ENCODE measurements around the gene CAMTA1. TPM values are rescaled to one million over a fixed set of nuclear protein-coding genes. Genes with fewer than 3 reads are reported as not detected.
A peak's percentile ranks its signal among the peaks of the same experiment; 100 is the strongest.

The CAMTA1 gene
- total RNA-seq, 1 donor from 2014 or later: 77.6 TPM

DNA sequence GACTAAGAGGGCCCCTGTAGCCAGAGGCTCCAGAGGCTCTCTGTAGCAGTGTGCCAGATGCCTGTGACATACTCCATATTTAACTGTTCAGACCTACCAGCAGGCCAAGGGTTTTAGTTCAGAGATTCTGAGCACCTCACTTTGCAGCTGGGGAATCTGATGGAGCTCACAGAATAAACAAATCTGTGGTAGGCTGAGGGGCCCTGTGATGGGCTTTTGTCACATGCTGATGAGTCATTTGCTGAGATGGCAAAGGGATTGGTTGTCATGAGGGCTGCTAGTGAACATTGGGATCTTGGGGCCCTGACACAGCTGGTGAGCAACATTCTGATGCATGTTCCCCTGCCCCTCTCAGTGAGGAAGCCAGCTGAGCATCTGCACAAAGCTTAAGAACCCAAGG, 482.2 kb downstream of the CAMTA1 start:
- Histone ChIP-seq H3K4me3 (ENCODE audit: insufficient read depth, low read depth, low read length) (no peak overlapping the region), H3K9me3 (ENCODE audit: insufficient read depth, low read depth, low read length) (no peaks in the 10 kb centered on the region), H3K36me3 (ENCODE audit: insufficient read depth, low read length) (no peaks in the 10 kb centered on the region), H2AFZ (ENCODE audit: low read depth, low read length) (no peak overlapping the region), H3K27ac (ENCODE audit: low read depth, low read length) (peak overlapping the region; percentile 38), H3K4me2 (ENCODE audit: low read length) (peak overlapping the region; percentile 5), H4K20me1 (ENCODE audit: insufficient read depth, low read length) (no peaks in the 10 kb centered on the region), H3K79me2 (ENCODE audit: insufficient read depth, low read length) (no peaks in the 10 kb centered on the region), H3K4me1 (ENCODE audit: insufficient read depth, low read length) (peaks cover 28% of the 10 kb centered on the region), H3K9ac (ENCODE audit: low read length) (no peak overlapping the region), H3K27me3 (ENCODE audit: insufficient read depth, low read length) (no peaks in the 10 kb centered on the region)
- H3K4me3 Mint-ChIP-seq (ENCODE audit: unreplicated experiment): no peak overlapping the region
- peak overlapping the region; percentile 21 for H3K27ac Mint-ChIP-seq (ENCODE audit: unreplicated experiment)
- DNase-seq (ENCODE audit: low read depth) (peak; percentile 46), FAIRE-seq (no peak)
- H3K9me3 Mint-ChIP-seq (ENCODE audit: unreplicated experiment): peaks cover 9% of the 10 kb centered on the region
- no peaks in the 10 kb centered on the region for H3K27me3 Mint-ChIP-seq (ENCODE audit: low read depth, unreplicated experiment)
- H3K36me3 Mint-ChIP-seq (ENCODE audit: low read depth, unreplicated experiment): peaks cover 2% of the 10 kb centered on the region
- no peak for TF ChIP-seq EZH2 (IDR thresholded peaks at IDR 0.05; ENCODE audit: insufficient read depth, low read length)
- TF ChIP-seq, protein P1, sequence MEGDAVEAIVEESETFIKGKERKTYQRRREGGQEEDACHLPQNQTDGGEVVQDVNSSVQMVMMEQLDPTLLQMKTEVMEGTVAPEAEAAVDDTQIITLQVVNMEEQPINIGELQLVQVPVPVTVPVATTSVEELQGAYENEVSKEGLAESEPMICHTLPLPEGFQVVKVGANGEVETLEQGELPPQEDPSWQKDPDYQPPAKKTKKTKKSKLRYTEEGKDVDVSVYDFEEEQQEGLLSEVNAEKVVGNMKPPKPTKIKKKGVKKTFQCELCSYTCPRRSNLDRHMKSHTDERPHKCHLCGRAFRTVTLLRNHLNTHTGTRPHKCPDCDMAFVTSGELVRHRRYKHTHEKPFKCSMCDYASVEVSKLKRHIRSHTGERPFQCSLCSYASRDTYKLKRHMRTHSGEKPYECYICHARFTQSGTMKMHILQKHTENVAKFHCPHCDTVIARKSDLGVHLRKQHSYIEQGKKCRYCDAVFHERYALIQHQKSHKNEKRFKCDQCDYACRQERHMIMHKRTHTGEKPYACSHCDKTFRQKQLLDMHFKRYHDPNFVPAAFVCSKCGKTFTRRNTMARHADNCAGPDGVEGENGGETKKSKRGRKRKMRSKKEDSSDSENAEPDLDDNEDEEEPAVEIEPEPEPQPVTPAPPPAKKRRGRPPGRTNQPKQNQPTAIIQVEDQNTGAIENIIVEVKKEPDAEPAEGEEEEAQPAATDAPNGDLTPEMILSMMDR (IDR thresholded peaks at IDR 0.05; ENCODE audit: insufficient read depth, low read depth, low read length): no peak
- H3K4me1 Mint-ChIP-seq (ENCODE audit: low read depth, unreplicated experiment): peaks cover 17% of the 10 kb centered on the region

DNA sequence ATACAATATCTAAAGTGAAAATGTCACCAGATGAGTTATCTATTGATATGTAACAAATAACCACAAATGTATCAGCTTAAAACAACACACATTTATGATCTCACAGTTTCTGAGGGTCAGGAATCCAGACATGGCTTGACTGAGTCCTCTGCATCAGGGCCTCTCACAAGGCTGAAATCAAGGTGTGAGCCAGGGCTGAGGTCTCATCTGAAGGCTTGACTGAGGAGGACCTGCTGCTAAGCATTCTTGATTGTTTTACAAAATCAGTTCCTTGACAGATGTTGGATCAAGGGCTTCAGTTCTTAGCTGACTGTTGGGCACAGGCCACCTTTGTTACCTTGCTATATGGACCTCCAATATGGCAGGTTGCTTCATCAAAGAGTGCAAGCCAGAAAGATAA, 483.7 kb downstream of the CAMTA1 start:
- FAIRE-seq: no peak

DNA sequence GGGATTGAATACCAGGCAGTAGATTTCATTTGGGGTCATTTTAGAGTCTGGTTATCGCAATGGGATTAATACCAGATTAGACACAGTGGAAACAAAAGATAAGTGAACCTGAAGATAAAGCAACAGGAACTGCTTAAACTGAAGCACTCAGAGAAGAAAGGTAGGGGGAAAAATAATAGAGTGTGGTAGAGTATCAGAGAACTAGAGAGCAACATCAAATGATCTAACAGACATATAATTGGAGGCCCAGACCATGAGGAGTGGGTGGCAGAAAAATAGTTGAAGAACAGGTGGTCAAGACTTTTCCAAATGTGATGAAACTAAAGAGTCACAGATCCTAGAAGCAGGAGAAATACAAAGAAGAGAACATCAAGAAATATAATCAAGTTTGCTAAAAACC, 484.3 kb downstream of the CAMTA1 start:
- peaks cover 28% of the 10 kb centered on the region for H3K4me1 ChIP-seq (ENCODE audit: insufficient read depth, low read length)
- H3K9me3 ChIP-seq (ENCODE audit: insufficient read depth, low read depth, low read length): no peaks in the 10 kb centered on the region
- no peak overlapping the region for H3K4me3 ChIP-seq (ENCODE audit: insufficient read depth, low read depth, low read length)
- no peaks in the 10 kb centered on the region for H3K36me3 ChIP-seq (ENCODE audit: insufficient read depth, low read length)
- peaks cover 17% of the 10 kb centered on the region for H3K4me1 Mint-ChIP-seq (ENCODE audit: low read depth, unreplicated experiment)
- peaks cover 2% of the 10 kb centered on the region for H3K36me3 Mint-ChIP-seq (ENCODE audit: low read depth, unreplicated experiment)
- H2AFZ ChIP-seq (ENCODE audit: low read depth, low read length): no peak overlapping the region
- no peak overlapping the region for H3K27ac Mint-ChIP-seq (ENCODE audit: unreplicated experiment)
- DNase-seq (ENCODE audit: low read depth): no peak
- no peaks in the 10 kb centered on the region for H3K79me2 ChIP-seq (ENCODE audit: insufficient read depth, low read length)
- H3K4me3 Mint-ChIP-seq (ENCODE audit: unreplicated experiment): no peak overlapping the region
- TF ChIP-seq EZH2 (IDR thresholded peaks at IDR 0.05; ENCODE audit: insufficient read depth, low read length): no peak
- TF ChIP-seq, protein P1 (IDR thresholded peaks at IDR 0.05; ENCODE audit: insufficient read depth, low read depth, low read length): no peak
- H3K27me3 Mint-ChIP-seq (ENCODE audit: low read depth, unreplicated experiment): no peaks in the 10 kb centered on the region
- no peaks in the 10 kb centered on the region for H3K27me3 ChIP-seq (ENCODE audit: insufficient read depth, low read length)
- H3K4me2 ChIP-seq (ENCODE audit: low read length): no peak overlapping the region
- no peaks in the 10 kb centered on the region for H4K20me1 ChIP-seq (ENCODE audit: insufficient read depth, low read length)
- H3K9ac ChIP-seq (ENCODE audit: low read length): no peak overlapping the region
- H3K9me3 Mint-ChIP-seq (ENCODE audit: unreplicated experiment): peaks cover 9% of the 10 kb centered on the region
- FAIRE-seq: no peak
- H3K27ac ChIP-seq (ENCODE audit: low read depth, low read length): no peak overlapping the region

More for the DNA sequence above, 483.7 kb downstream of the CAMTA1 start:
- H3K27ac Mint-ChIP-seq (ENCODE audit: unreplicated experiment): no peak overlapping the region
- H3K36me3 Mint-ChIP-seq (ENCODE audit: low read depth, unreplicated experiment): peaks cover 2% of the 10 kb centered on the region
- Histone ChIP-seq H3K27ac (ENCODE audit: low read depth, low read length) (no peak overlapping the region), H3K36me3 (ENCODE audit: insufficient read depth, low read length) (no peaks in the 10 kb centered on the region), H2AFZ (ENCODE audit: low read depth, low read length) (no peak overlapping the region), H3K4me2 (ENCODE audit: low read length) (no peak overlapping the region), H3K27me3 (ENCODE audit: insufficient read depth, low read length) (no peaks in the 10 kb centered on the region), H3K79me2 (ENCODE audit: insufficient read depth, low read length) (no peaks in the 10 kb centered on the region), H4K20me1 (ENCODE audit: insufficient read depth, low read length) (no peaks in the 10 kb centered on the region), H3K9me3 (ENCODE audit: insufficient read depth, low read depth, low read length) (no peaks in the 10 kb centered on the region), H3K4me3 (ENCODE audit: insufficient read depth, low read depth, low read length) (no peak overlapping the region), H3K4me1 (ENCODE audit: insufficient read depth, low read length) (peaks cover 28% of the 10 kb centered on the region), H3K9ac (ENCODE audit: low read length) (no peak overlapping the region)
- peaks cover 17% of the 10 kb centered on the region for H3K4me1 Mint-ChIP-seq (ENCODE audit: low read depth, unreplicated experiment)
- H3K27me3 Mint-ChIP-seq (ENCODE audit: low read depth, unreplicated experiment): no peaks in the 10 kb centered on the region
- peaks cover 9% of the 10 kb centered on the region for H3K9me3 Mint-ChIP-seq (ENCODE audit: unreplicated experiment)
- DNase-seq (ENCODE audit: low read depth): no peak
- H3K4me3 Mint-ChIP-seq (ENCODE audit: unreplicated experiment): no peak overlapping the region
- TF ChIP-seq EZH2 (IDR thresholded peaks at IDR 0.05; ENCODE audit: insufficient read depth, low read length): no peak
- TF ChIP-seq, protein P1 (IDR thresholded peaks at IDR 0.05; ENCODE audit: insufficient read depth, low read depth, low read length): no peak

Data from astrocyte (in vitro differentiated cells and primary cell).